ENCODE data around the gene ECI2. TPM values are rescaled to one million over a fixed set of nuclear protein-coding genes. Genes with fewer than 3 reads are reported as not detected.

ECI2 gene
- total and polyA plus RNA-seq, 2 of the 13 experiments (the other 11 are each of a cell fraction or from before 2014, with no cell fraction given) = 78.5 to 228 TPM

GRCh38 chr6:4170297-4170696 is 34.9 kb upstream of the ECI2 start:
- H3K4me3 ChIP-seq (replicated peaks in 1 of 3; ENCODE audit: insufficient read depth in 1 of 3, low read depth in 2 of 3, low read length in 3 of 3) = no peak overlapping the region
- no peaks in the 10 kb centered on the region for H4K20me1 ChIP-seq (ENCODE audit: insufficient read depth, low read length)
- H3K9me3 ChIP-seq (ENCODE audit: low read length) = 0 out of 2 replicates have a peak, but pooled peaks cover 3% of the 10 kb centered on the region
- no peak overlapping the region for H2AFZ ChIP-seq (ENCODE audit: low read length)
- no peaks in the 10 kb centered on the region for H3K36me3 ChIP-seq (replicated peaks in 1 of 2; ENCODE audit: control insufficient read depth in 1 of 2, insufficient read depth in 2 of 2, low read length in 2 of 2)
- BruUV-seq (replicated peaks) = no TSS peak
- H3K27me3 ChIP-seq (ENCODE audit: control insufficient read depth in 1 of 2, insufficient read depth in 2 of 2, low read length in 2 of 2) = peaks cover 0 to 19% of the 10 kb centered on the region in 2 experiments; a peak in 4 of 5 replicates
- no peak for TF ChIP-seq ZKSCAN8 (CRISPR knock-in tag; IDR thresholded peaks at IDR 0.05; ENCODE audit: borderline replicate concordance)
- 38% methylated on average over 3 of the region's 3 CpGs for WGBS (ENCODE audit: low lambda C conversion rate)
- H3K9ac ChIP-seq (ENCODE audit: insufficient read depth, low read depth, low read length) = no peak overlapping the region
- ATAC-seq (no peak), DNase-seq (ENCODE audit: low spot score) (no peak), FAIRE-seq (no peak)
- no peaks in the 10 kb centered on the region for H3K4me1 ChIP-seq (ENCODE audit: insufficient read depth, low read length)
- H3K27ac ChIP-seq (ENCODE audit: extremely low read length, insufficient read depth, low read length) = no peak overlapping the region
- H3K4me2 ChIP-seq (ENCODE audit: low read depth, low read length) = no peak overlapping the region
- CTCF ChIA-PET (ENCODE audit: low intra/inter-chr PET ratio, low total read pairs) = no interaction called here
- in situ Hi-C loops (cut with HindIII; ENCODE audit: extremely low pct_ligation_motif_present, low pct_unique_long_range_greater_than_20kb) = no loop called here
- POLR2A ChIA-PET = no interaction called here
- intact Hi-C loops (cut with micrococcal nuclease; ENCODE audit: unreplicated experiment) = no loop called here
- no peaks in the 10 kb centered on the region for H3K79me2 ChIP-seq (ENCODE audit: insufficient read depth, low read length)

- Histone ChIP-seq H3K36me3 (replicated peaks in 1 of 2; ENCODE audit: control insufficient read depth in 1 of 2, insufficient read depth in 2 of 2, low read length in 2 of 2) (no peaks in the 10 kb centered on the region), H3K9ac (ENCODE audit: insufficient read depth, low read depth, low read length) (no peak overlapping the region), H2AFZ (ENCODE audit: low read length) (no peak overlapping the region), H3K9me3 (ENCODE audit: low read length) (0 out of 2 replicates have a peak, but pooled peaks cover 3% of the 10 kb centered on the region), H3K4me3 (replicated peaks in 1 of 3; ENCODE audit: insufficient read depth in 1 of 3, low read depth in 2 of 3, low read length in 3 of 3) (no peak overlapping the region), H3K4me1 (ENCODE audit: insufficient read depth, low read length) (0 out of 2 replicates have a peak, but pooled peaks cover 3% of the 10 kb centered on the region), H3K4me2 (ENCODE audit: low read depth, low read length) (no peak overlapping the region), H3K27ac (ENCODE audit: extremely low read length, insufficient read depth, low read length) (no peak overlapping the region), H4K20me1 (ENCODE audit: insufficient read depth, low read length) (no peaks in the 10 kb centered on the region), H3K79me2 (ENCODE audit: insufficient read depth, low read length) (no peaks in the 10 kb centered on the region), H3K27me3 (ENCODE audit: control insufficient read depth in 1 of 2, insufficient read depth in 2 of 2, low read length in 2 of 2) (peaks cover 0 to 29% of the 10 kb centered on the region in 2 experiments; a peak in 4 of 5 replicates)
- in situ Hi-C loops (cut with HindIII; ENCODE audit: extremely low pct_ligation_motif_present, low pct_unique_long_range_greater_than_20kb) = no loop called here
- 30% methylated on average over 8 of the region's 8 CpGs for WGBS (ENCODE audit: low lambda C conversion rate)
- ATAC-seq (no peak), FAIRE-seq (no peak), DNase-seq (ENCODE audit: low spot score) (no peak)
- POLR2A ChIA-PET = no interaction called here
- CTCF ChIA-PET (ENCODE audit: low intra/inter-chr PET ratio, low total read pairs) = no interaction called here
- intact Hi-C loops (cut with micrococcal nuclease; ENCODE audit: unreplicated experiment) = no loop called here
- no TSS peak for BruUV-seq (replicated peaks)
- no peak for TF ChIP-seq ZNF234 (CRISPR knock-in tag; conservative IDR thresholded peaks at IDR 0.05)
- no peak for TF ChIP-seq ZNF142 (CRISPR knock-in tag; IDR thresholded peaks at IDR 0.05)
- no peak for TF ChIP-seq MYNN (CRISPR knock-in tag; IDR thresholded peaks at IDR 0.05; ENCODE audit: low read depth)
- TF ChIP-seq, protein P1, sequence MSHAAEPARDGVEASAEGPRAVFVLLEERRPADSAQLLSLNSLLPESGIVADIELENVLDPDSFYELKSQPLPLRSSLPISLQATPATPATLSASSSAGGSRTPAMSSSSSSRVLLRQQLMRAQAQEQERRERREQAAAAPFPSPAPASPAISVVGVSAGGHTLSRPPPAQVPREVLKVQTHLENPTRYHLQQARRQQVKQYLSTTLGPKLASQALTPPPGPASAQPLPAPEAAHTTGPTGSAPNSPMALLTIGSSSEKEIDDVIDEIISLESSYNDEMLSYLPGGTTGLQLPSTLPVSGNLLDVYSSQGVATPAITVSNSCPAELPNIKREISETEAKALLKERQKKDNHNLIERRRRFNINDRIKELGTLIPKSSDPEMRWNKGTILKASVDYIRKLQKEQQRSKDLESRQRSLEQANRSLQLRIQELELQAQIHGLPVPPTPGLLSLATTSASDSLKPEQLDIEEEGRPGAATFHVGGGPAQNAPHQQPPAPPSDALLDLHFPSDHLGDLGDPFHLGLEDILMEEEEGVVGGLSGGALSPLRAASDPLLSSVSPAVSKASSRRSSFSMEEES (CRISPR knock-in tag; IDR thresholded peaks at IDR 0.05) = no peak
- no peak for TF ChIP-seq TFAP4 (IDR thresholded peaks at IDR 0.05; ENCODE audit: borderline replicate concordance, low read depth)
Observed at GRCh38 chr6:4169028-4169789, 33.8 kb upstream of the ECI2 start.

Data from HepG2 (cell line).